WI38 (cell line): ENCODE measurements around the gene FOS.

Source experiments
- H3K4me3 ChIP-seq: 2 replicates; pipeline ENCODE4 v1.5.1; 2011; ENCODE audit warnings: low read depth, mild to moderate bottlenecking, control low read depth, low read length
- TF ChIP-seq, protein P1 (sequence below): IDR thresholded peaks from 2 replicates; pipeline ENCODE4 v1.5.1; 2012; ENCODE audit warnings: low read depth, mild to moderate bottlenecking, control low read depth, low read length

The FOS gene

DNA sequence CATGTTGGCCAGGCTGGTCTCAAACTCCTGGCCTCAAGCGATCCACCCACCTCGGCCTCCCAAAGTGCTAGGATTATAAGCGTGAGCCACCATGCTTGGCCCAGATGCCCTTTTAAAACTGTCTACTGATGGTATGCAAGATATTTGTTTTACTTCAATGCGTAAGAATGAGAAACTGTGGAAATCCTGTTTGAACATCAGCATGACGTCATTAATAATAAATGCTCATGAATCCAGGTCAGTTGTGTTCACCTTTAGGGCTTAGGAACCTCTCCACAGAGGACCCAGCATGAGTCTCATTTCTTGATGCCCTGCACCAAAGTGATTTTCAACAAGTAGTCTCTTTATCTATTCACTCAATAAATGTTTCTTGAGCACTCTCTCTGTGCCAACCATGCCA lies 34.5 kb upstream of the FOS start:
- H3K4me3 ChIP-seq = no peak overlapping the region
- TF ChIP-seq, protein P1, sequence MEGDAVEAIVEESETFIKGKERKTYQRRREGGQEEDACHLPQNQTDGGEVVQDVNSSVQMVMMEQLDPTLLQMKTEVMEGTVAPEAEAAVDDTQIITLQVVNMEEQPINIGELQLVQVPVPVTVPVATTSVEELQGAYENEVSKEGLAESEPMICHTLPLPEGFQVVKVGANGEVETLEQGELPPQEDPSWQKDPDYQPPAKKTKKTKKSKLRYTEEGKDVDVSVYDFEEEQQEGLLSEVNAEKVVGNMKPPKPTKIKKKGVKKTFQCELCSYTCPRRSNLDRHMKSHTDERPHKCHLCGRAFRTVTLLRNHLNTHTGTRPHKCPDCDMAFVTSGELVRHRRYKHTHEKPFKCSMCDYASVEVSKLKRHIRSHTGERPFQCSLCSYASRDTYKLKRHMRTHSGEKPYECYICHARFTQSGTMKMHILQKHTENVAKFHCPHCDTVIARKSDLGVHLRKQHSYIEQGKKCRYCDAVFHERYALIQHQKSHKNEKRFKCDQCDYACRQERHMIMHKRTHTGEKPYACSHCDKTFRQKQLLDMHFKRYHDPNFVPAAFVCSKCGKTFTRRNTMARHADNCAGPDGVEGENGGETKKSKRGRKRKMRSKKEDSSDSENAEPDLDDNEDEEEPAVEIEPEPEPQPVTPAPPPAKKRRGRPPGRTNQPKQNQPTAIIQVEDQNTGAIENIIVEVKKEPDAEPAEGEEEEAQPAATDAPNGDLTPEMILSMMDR = no peak

DNA sequence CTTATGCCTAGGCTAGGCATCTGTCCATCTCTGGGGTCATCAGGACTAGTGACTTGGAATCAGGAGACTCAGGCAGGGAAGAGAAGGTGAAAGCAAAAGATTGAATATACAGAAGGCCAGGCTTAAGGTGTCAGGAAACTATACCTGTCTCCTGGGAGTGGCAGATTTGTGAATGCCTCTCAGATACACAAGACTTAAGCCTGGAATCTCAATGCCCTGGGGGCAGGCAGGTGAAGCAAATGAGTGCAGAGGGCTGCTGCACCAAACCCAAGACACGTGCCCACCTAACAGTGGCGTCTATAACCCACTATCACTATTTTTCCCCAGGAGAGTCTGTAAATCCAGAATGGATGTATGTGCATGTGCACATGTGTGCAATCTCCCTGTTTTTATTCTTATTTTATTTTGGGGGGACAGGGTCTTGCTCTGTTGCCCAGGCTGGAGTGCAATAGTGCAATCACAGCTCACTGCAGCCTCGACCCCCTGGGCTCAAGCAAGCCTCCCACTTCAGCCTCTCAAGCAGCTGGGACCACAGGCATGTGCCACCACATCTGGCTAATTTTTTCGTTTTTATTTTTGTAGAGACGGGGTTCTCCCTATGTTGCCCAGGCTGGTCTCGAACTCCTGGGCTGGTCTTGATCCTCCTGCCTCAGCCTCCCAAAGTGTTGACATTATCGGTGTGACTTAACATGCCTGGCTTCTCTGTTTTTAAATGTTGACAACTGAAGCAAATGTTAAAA lies 31.9 kb upstream of the FOS start:
- TF ChIP-seq, protein P1 = no peak
- H3K4me3 ChIP-seq = no peak overlapping the region

GRCh38 chr14:75247286-75247922 lies 31.2 kb upstream of the FOS start:
- TF ChIP-seq, protein P1 = no peak
- no peak overlapping the region for H3K4me3 ChIP-seq

DNA sequence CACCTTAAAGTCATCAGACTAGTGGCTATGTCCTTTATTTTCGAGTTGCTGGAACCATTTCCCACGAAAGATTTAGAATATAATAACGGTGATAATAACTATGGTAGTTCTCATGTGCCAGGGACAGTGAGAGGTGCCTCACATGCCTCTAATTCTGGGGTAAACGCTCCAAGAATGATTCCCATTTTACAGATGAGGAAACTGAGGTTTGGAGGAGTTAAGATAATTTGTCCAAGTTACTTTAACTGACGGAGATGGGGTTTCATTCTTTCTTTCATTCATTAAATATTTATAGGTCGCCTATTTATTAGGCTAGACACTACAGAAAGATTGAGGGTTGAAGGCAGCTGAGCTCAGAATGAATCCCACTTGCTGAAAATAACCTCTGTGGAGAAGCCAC lies 30.7 kb upstream of the FOS start:
- no peak overlapping the region for H3K4me3 ChIP-seq
- TF ChIP-seq, protein P1 = no peak

DNA sequence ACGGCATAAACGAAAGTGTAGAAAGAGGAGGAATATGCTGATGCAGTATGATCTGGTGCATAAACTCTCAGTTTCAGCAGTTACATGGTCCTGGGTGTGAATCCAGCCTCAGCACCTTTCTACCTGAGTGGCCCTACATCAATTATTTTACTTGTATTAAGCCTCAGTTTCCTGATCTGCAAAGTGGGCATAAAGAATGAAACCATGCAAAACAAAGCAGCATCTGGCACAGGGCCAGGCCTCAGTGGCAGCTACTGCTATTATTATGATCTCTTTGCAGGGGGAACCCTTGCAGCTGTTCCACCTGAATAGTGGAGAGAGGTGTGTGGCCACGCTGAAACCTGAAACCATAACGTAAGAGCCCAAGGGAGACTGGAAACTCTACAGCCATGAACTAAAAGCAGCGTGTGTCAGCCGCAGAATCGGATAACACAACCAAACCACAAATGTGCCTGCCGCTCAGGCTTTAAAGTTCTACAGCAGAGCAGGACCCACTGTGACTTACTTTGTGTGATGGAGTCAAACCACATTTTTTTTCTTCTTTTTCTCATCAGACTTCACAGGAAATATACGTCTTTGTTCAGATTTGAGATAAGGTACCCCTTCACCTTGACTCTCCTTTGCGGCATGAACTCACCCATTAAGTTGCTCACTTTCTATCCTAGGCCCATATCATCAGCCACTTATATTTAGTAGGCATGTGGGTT lies 29.2 kb upstream of the FOS start:
- TF ChIP-seq, protein P1 = no peak
- H3K4me3 ChIP-seq = no peak overlapping the region

GRCh38 chr14:75249958-75250336 lies 28.7 kb upstream of the FOS start:
- H3K4me3 ChIP-seq = no peak overlapping the region
- TF ChIP-seq, protein P1 = no peak

- no peak overlapping the region for H3K4me3 ChIP-seq
- TF ChIP-seq, protein P1 = no peak
Measured at GRCh38 chr14:75250800-75251199, 27.8 kb upstream of the FOS start.
